Upper lobe of left lung (tissue), 4 donors: ENCODE data around the gene FAM110D.

Experiments
- CTCF ChIP-seq, 6 experiments: fragments of 450-650 bp in 4 of 6; fragments of 200-600 bp in 2 of 6; sonication (generic) in 2 of 6; IDR thresholded peaks; one replicate each; pipeline ENCODE4 v1.5.1; 2016 to 2019; ENCODE audit warnings: antibody characterized with exemption in 6 of 6
- POLR2A ChIP-seq, 4 donors: fragments of 450-650 bp; IDR thresholded peaks; one replicate each; pipeline ENCODE4 v1.5.1; 2016 to 2017; ENCODE audit warnings: antibody characterized with exemption in 4 of 4, mild to moderate bottlenecking in 2 of 4

- TF ChIP-seq CTCF (IDR thresholded peaks at IDR 0.05), result no peak
- TF ChIP-seq POLR2A (IDR thresholded peaks at IDR 0.05), result no peak
Measured at GRCh38 chr1:26189751-26190275, 30.9 kb downstream of the FAM110D start.
